GM11168 (cell line): ENCODE measurements around the gene CHST8.

Experiments
- in situ Hi-C: fragments of 300-500 bp; cut with MboI; formaldehyde crosslinking; loops from one replicate; pipeline ENCODE4 v1.12.0; 2022; ENCODE audit warnings: low sequenced_read_pairs; ENCODE audit not compliant: unreplicated experiment

Gene CHST8

GRCh38 chr19:33704271-33704670 lies 82.5 kb downstream of the CHST8 start:
- in situ Hi-C loops, result no loop called here

- in situ Hi-C loops, result no loop called here
Measured at GRCh38 chr19:33705090-33705847, 83.5 kb downstream of the CHST8 start.

GRCh38 chr19:33705860-33706259 lies 84.1 kb downstream of the CHST8 start:
- in situ Hi-C loops, result no loop called here

- in situ Hi-C loops, result no loop called here
Measured at GRCh38 chr19:33706631-33707030, 84.9 kb downstream of the CHST8 start.

GRCh38 chr19:33712268-33712667 lies 90.5 kb downstream of the CHST8 start:
- in situ Hi-C loops, result no loop called here

- in situ Hi-C loops, result no loop called here
Measured at GRCh38 chr19:33713194-33713593, 91.4 kb downstream of the CHST8 start.

- in situ Hi-C loops, result no loop called here
Measured at GRCh38 chr19:33714149-33714548, 92.4 kb downstream of the CHST8 start.

- in situ Hi-C loops, result no loop called here
Measured at GRCh38 chr19:33715462-33715861, 93.7 kb downstream of the CHST8 start.

GRCh38 chr19:33717878-33718277 lies 96.1 kb downstream of the CHST8 start:
- in situ Hi-C loops, result no loop called here

- in situ Hi-C loops, result no loop called here
Measured at GRCh38 chr19:33718651-33719254, 97.0 kb downstream of the CHST8 start.

- in situ Hi-C loops, result no loop called here
Measured at GRCh38 chr19:33719366-33720154, 97.8 kb downstream of the CHST8 start.

- in situ Hi-C loops, result no loop called here
Measured at GRCh38 chr19:33720155-33720493, 98.4 kb downstream of the CHST8 start.

- in situ Hi-C loops, result no loop called here
Measured at GRCh38 chr19:33720691-33721682, 99.2 kb downstream of the CHST8 start.

GRCh38 chr19:33721735-33722297 lies 100.1 kb downstream of the CHST8 start:
- in situ Hi-C loops, result no loop called here

- in situ Hi-C loops, result no loop called here
Measured at GRCh38 chr19:33722456-33723239, 100.9 kb downstream of the CHST8 start.

GRCh38 chr19:33723512-33723911 lies 101.8 kb downstream of the CHST8 start:
- in situ Hi-C loops, result no loop called here

- in situ Hi-C loops, result no loop called here
Measured at GRCh38 chr19:33724021-33724720, 102.4 kb downstream of the CHST8 start.

- in situ Hi-C loops, result no loop called here
Measured at GRCh38 chr19:33724721-33725060, 102.9 kb downstream of the CHST8 start.

- in situ Hi-C loops, result no loop called here
Measured at GRCh38 chr19:33725567-33725966, 103.8 kb downstream of the CHST8 start.
